Activated T-helper 1 cell treated with Interleukin-2 at 50 U/mL for 16 hours (primary cell): ENCODE measurements around the gene ADGRA1.

Source experiments
- DNase-seq: peaks from one replicate; pipeline ENCODE4 v3.0.0-alpha.2; 2020; ENCODE audit warnings: low read depth

Gene ADGRA1

DNA sequence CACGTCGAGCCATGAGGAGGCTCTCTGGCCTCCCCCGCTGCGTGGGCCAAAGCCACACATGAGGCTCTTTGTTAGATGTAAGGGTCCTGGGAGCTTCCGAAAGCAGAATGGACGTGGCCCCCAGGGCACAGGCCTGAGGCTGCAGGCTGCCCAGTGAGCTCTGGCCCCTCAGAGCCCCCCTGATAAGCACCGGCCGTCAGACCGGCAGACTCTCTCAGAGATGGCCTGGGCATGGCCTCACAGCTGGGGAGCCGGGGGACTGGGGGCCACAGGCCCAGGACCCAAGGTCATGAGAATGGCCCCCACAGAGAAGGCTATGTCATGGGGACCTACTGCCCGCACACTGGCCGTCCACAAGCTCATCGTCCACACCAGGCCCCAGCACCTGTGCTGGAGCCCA is 31.7 kb upstream of the ADGRA1 start:
- no peak for DNase-seq

- DNase-seq, result no peak
Observed at GRCh38 chr10:133056651-133057178, 31.0 kb upstream of the ADGRA1 start.

- no peak for DNase-seq
Observed at GRCh38 chr10:133058331-133059092, 29.2 kb upstream of the ADGRA1 start.

DNA sequence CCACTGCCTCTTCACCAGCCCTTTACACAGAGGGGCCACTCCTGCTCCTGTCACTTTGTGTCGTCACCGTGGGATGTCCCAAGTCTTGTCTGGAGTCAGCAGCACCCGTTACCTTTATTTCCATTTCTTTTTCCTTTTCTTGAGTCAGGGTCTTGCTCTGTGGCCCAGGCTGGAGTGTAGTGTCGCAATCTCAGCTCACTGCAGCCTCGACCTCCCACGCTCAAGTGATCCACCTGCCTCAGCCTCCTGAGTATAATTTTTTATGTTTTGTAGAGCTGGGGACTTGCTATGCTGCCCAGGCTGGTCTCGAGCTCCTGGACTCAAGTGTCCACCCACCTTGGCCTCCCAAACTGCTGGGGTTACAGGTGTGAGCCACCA is 28.6 kb upstream of the ADGRA1 start:
- DNase-seq, result no peak

DNA sequence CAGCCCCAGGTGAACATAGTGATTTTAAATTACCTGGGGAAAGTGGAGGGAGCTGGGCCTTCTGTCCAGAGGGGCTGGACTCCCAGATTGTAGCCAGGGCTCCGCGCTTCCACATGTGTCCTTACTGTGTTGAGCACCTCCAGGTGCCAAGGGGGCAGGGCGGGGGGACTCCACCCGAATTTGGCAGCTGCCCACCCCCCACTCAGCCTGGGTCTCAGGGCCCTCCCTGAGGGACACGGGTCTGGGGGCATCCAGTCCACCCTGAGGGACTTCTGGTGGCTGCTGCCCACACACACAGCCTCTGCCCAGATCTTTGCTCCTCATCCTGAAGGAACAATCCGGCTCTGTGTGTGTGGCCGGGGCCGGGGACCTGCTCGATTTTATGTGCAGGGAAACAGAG is 28.2 kb upstream of the ADGRA1 start:
- DNase-seq, result no peak

DNA sequence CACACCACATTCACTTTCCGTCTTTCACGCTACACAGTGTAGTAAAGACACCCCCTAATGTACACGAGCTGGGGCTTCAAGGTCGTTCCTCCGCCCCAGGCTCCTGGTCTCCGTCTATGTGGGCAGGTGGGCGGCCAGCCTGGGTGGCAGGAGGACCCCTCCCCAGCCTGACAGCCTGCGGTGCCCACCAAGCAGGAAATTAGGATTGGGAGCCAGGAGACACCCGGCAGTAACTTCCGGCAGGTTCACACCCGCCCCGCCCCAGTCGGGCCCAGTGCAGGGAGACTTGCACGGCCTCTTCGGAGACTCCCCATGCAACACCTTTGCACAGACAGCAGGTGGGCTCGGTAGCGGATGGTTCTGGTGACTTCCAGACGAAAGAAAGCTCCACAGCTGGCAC is 27.7 kb upstream of the ADGRA1 start:
- DNase-seq, result no peak

DNA sequence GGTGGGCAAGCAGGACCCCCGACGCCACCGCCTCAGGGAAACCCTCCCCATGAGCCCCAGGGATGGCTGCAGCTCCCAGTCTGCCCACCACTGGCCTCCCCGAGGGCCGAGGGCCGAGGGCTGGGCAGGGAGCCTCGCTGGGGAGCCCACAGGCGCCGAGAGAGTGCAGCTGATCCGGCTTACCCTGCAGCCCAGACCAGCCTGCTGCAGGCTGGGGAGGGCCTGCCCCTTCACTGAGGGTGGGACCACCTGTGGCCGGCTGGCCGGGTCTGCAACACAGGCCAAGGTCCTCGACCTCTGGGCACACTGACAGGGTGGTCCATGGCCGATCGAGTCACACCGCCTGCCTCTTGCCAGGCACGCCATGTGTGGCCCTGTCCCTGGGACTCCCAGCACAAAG is 27.3 kb upstream of the ADGRA1 start:
- no peak for DNase-seq

- no peak for DNase-seq
Observed at GRCh38 chr10:133060881-133061280, 26.8 kb upstream of the ADGRA1 start.

DNA sequence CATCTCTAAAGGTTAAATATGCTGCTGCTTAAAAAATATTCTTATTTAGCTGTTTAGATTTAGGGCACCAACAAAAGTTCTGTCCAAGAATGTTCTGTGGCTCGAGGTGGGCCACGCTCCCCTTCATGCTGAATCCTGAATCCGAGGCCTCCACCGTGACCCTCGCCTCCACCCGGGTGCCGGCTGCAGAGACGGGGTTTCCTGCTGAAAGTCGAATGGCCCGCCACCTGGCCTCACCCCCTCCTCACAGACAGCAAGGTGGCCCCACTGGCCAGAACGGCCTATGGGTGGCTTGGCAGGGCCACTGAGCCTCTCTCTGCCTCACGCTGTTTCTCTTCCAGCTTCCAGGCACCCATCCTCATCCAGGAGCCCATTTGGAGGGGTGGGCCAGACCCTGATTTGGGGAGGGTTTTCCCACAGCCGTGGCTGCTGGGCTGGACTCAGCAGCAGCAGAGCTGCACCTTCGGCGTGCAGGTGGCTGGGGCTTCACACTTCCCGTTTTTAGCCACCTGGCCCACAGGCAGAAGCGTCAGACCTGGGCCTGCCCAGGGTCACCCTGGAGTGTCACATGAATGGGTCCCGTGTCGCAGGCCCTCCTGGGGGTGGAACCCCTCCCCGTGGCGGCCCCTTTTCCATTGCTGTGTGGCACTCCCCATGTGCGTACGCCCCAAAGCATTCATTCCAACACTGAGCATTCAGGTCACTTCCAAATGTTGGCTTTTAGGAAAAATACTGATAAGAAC is 26.3 kb upstream of the ADGRA1 start:
- no peak for DNase-seq

DNA sequence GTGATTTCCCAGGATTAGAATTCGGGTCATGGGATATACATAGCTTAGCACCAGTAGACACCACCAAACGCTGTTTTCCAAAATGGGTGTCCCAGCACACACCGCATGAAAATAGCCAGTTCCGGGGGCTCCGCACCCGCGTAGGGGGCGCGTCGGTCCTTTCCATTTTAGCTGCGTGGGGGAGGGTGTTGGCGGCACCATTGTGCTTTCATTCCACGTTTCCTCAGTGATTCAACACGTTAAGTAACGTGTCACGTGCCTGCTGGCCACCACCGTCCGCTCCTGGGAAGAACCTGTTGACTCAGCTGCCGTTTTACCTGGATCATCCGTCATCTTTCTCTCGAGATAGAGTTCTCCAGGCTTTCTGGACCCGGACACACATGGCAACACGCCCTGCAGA is 25.6 kb upstream of the ADGRA1 start:
- no peak for DNase-seq

GRCh38 chr10:133062635-133063034 is 25.1 kb upstream of the ADGRA1 start:
- DNase-seq, result no peak

DNA sequence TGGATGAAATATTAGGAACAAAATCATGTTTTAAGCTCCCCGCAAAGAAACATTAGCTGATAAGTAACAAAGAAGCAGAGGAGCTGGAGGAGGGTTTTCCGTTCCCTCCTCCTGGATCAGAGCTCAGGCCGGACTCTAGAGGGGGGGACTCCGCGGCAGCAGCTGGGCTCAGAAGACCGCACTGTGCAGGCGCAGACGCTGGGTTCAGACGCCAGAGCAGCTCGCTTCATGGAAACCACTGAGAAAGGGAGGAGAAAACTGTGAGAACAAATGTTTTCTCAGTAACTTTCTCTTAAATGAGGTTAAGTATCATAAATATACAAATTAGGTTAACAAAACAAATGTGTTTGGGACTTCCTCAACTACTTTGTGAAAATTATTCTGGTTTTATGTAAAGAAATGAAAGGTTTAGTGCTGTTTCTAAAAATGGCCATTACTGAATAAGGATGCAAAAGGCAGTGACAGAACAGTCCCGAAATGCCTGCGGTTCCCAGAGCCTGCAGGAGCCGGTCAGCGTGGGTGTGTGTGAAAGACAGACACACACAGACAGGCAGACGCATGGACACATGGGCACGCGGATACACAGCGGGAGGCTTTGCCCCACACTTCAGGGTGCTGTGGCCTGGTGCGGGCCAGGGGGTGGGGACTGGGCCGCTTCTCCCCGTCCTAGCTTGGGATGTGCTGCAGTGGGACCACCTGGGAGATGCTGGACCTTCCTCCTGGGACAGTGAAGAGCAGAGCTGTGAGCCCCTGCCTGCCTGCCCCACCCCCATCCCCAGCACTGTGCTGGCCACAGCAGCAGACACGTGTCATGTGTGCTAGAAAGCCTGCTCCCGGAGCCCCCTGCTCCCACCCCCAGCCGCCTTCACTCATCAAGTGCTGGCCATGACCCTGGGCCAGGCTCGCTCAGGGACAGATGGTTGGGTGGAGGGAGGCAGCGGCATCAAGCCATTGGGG is 20.3 kb upstream of the ADGRA1 start:
- no peak for DNase-seq

DNA sequence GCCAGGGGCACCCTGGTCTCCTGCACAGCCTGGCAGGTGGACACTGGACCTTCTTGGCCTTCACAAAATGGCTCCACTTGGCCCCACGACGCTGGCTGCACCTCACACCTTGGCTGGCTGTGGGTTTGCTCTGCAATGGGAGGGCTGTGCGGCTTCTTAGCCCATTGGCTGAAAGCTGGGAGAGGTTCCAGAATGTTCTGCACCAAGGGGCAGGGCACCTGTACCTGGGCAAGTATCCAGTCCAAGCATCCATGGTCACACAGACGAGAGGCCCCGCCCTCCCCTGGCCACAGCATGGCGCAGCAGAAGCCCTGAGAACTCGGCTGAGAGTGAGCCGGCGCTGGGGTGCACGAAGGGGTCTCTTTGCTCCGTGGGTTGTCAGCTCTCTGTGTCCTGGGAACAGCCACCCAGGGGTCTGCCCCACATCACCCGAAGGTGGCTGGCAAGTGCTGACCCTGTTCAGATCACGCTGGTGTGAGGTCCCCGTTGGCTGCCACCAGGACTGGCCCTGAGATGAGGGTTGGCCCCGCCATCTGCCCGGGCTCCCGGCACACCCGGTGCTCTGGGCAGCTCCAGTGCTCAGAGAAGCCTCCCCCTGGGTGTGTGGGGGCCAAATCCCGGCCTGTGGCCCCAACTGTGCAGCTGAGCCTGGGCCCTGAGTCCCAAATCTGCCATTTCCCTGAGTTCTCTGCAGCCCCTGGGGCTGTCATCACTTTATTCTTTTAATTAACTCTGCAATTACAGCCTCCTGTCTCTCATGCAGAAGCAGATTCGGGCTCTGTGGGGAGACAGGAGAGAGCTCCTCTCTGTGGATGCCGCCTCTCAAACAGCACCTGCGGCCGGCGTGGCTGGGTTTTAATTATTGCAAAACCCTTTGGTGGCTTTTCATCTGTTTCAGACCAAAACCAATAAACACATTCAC is 19.4 kb upstream of the ADGRA1 start:
- no peak for DNase-seq

DNA sequence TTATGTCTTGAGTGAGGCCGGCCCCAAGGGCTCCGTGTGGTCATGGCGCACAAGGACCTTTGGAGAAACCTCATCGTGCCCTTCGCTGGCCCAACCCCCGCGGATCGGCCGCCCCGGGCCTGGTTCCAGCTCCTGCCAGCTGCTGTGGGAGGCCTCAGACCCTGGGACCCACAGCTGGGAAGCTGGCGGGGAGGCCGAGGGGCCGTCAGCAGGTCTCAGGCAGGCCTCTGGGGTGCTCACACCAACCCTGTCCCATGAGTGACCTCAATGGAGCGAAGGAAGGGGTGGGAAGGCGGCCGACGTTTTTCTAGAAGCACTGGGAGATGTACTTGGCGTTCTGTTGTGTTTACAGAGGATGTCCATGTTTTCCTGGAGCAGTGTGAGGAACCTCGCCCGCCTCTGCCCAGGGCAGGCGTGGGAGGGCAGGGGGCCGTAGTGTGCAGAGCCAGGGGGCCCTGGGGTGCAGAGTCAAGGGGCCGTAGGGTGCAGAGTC is 18.6 kb upstream of the ADGRA1 start:
- DNase-seq, result no peak

- DNase-seq, result no peak
Observed at GRCh38 chr10:133070405-133070804, 17.3 kb upstream of the ADGRA1 start.

- no peak for DNase-seq
Observed at GRCh38 chr10:133070810-133071209, 16.9 kb upstream of the ADGRA1 start.

GRCh38 chr10:133071733-133072132 is 16.0 kb upstream of the ADGRA1 start:
- no peak for DNase-seq

DNA sequence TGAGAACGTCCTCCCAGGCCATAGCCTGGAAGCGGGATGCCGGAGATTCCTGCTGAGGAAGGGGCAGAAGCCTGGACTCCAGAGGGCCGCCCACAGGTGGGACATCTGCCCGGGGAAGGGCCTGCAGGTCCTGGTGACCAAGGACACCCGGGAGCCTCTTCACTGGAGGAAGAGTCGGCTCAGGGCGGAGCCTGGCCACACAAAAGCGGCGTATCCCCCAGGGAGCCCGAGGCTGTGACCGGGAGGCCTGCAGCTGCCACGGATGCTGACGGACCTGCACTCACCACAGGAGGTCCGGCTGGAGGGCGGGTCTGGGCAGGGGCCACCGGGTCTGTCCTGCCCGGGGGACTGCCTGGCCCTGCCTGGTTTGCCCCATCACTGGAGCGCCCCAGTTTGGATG is 15.5 kb upstream of the ADGRA1 start:
- DNase-seq, result no peak

- no peak for DNase-seq
Observed at GRCh38 chr10:133072720-133073390, 14.9 kb upstream of the ADGRA1 start.

GRCh38 chr10:133075346-133076137 is 12.2 kb upstream of the ADGRA1 start:
- no peak for DNase-seq
